HG02678 (cell line): ENCODE results near the gene ZBTB26.
A peak's percentile ranks its signal among the peaks of the same experiment; 100 is the strongest.

Experiments
- ATAC-seq: cut with Tn5 transposase; IDR thresholded peaks from one replicate; pipeline ENCODE4 v1.9.1; 2021; ENCODE audit warnings: mild to moderate bottlenecking, moderate library complexity; ENCODE audit not compliant: unreplicated experiment

The ZBTB26 gene

DNA sequence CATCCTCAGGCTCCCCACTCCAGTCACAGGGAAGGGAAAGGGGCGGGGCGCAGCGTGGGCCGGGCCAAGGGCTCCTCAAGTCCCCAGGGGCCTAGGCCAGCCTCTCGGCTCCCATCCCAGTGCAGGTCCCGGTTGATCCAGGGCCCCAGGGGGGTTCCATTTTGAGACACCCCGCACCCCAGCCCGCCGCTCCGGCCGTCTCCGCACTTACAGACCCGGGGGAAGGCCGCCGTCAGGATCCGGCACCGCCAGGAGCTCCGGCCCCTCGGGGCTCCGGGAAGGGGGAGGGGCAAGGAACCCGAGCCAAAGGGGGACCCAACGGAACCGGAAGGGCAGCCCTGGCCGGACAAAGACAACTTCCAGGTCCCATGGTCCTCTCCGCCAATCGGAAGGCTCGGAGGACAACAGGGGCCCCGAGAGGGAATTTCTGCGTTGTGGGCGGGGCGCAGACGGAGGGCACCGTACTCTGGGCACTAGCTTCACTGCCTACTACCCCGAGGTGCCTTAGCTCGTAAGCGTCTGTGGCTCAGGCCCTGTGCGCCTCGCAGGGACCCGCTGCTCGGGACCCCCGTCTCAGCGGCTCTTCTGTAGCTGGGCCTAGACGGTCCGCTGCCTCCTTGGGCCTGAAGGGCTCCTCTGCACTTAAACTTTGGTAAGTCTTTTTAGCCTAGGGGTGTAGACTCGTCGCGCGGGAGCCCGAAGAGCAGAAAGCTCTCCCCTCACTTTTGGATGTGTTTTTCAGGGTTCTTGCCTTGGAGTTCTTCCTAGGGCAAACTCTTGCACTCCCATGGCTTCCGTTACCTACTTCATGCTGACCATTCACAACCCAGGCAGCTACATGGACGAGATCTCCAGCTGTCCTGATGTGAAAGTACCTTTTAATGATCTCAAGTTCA is at the start of gene ZBTB26:
ZBTB26 (minus strand) TSS at position 287 of the 896 bp plus-strand sequence. CDS start 11,578 bp downstream, outside the sequence.
- ATAC-seq: peak; percentile 98

- no peak for ATAC-seq
Observed at GRCh38 chr9:122978601-122979000, 47.3 kb upstream of the ZBTB26 start.

GRCh38 chr9:122975196-122975595 is 43.9 kb upstream of the ZBTB26 start:
- no peak for ATAC-seq

DNA sequence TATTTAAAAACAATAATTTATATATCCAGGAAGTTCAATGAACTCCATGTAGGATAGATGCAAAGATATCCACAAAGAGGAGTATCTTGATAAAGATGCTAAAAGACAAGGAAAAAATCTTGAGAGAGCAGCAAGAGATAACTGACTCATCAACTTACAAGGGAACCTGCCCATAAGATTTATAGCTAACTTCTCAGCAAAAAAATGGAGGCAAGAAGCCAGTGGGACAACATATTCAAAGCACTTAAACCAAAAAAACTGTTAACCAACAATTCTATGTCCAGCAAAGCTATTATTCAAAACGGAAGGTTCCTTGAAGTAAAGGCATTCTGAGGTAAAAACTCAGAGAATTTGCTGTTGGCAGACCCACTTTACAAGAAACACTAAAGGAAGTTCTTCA is 29.8 kb upstream of the ZBTB26 start:
- no peak for ATAC-seq

DNA sequence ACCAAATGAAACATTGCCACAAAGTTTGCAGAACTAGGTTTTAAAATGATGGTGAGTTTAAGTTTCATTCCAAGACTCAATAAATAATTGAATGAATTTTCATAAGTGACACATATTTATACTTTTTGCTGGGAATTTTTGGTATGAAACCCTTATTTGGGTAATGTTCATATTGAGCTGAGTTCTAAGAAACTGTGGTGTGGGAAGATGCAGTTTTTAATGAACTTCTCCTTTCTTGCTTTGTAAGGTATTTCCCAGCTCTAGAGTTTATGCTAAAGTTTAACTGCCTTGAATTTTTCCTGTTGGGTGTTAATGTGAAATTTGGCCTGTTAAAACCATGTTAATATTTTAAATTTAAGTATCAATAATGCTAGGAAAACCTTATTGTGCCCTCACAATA is 24.6 kb upstream of the ZBTB26 start:
- no peak for ATAC-seq

- ATAC-seq: no peak
Observed at GRCh38 chr9:122954253-122954691, 23.0 kb upstream of the ZBTB26 start.

DNA sequence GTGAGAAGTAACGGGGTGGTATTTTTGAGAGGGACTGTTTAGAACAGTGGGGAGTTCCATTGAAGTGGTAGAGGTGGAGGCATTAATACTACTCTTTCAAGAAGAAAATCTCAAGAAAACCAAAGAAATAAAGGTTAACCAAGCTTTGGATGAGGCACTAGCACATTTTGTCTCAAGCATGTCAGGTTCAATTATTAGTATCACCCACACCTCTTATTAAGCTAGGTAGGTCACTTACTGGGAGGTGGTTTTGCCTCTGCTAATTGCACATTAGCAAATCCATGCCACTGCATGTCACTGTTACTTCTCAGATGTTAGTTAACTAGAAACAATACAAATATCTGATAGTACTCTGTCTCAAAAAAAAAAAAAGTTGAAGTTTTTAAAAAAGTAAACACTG is 19.7 kb upstream of the ZBTB26 start:
- ATAC-seq: no peak

GRCh38 chr9:122950263-122950662 is 19.0 kb upstream of the ZBTB26 start:
- no peak for ATAC-seq

DNA sequence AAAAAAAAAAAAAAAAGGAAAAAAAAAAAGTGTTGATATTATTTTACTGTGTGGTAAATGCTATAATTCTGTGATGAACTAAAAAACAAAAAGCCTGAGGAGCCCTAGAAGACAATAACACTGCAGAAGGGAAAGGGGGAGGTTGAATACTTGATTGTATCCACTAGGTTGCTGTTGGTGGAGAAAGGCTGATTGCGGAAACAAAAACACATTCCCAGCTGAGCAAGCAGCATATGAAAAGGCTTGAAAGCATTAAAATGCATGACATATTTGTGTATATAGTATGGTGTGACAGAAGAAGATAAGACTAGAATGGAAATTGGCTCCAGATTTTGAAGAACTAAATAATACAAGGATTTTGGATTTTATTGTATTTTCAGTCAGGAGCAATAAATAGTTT is 18.4 kb upstream of the ZBTB26 start:
- no peak for ATAC-seq

GRCh38 chr9:122948313-122948712 is 17.0 kb upstream of the ZBTB26 start:
- no peak for ATAC-seq

DNA sequence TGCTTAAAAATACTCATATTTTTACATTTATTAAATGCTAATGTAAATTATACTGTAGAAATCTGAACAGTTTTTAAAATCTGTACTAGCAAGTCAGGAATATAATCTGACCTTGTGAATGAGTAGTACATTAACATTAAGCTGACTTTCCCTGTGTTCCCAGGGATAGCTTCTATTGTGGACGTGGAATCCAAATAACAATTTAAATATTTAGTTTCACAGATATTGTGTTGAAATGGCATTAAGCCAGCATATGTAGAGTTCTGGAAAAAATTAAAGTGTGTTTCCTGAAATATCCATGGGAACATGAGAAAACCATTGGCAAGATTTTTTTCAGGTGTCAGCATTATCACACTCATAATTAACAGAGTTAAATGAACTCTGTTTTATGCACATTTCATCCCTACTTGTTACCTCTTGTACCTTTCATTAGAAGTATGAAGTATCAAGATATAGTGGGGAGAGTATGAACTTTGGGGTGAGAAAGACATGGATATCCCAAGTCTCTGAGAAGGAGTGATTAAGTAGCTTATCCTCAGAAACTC is 15.2 kb upstream of the ZBTB26 start:
- ATAC-seq: no peak

DNA sequence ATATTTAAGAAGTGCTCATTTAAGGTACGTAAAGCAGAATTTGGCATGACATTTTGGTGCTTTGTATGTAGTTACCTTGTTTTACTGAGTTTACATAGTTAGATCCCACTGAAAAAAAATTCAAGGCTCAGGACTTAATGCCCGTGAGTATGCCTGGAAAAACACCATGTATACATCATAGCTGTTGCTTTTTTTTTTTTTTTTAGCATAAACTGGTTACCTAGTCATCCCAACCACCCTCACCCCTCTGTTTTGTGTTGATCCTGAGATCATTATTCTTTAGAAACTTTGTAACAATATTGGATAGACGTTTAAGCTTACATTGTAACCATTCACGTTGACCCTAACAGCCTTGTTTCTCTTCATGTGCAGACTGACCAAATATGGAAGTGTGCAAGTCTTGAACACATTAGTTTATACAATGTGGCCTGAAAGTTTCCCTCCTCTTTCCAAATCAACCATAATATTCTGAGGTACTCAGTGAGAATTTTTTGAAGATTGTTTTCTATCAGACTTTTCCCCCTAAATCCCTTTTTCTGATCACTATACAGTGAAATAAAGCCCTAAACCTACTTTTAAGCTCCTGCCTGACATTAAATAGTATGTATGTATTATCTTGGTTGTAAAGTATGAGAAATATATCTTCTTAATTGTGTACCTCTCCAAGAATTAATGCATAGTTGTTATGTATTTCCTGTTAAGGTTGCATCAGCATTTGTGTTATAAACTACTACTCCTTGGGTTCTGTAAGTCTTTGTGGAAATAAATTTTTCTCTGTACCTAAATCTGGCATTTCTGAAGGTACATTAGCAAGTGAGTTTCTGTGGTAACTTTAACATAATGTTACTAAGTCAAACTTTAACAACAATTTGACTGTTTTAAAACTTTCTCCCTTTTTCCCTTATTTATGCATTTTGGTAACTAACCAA is 13.9 kb upstream of the ZBTB26 start:
- ATAC-seq: no peak

DNA sequence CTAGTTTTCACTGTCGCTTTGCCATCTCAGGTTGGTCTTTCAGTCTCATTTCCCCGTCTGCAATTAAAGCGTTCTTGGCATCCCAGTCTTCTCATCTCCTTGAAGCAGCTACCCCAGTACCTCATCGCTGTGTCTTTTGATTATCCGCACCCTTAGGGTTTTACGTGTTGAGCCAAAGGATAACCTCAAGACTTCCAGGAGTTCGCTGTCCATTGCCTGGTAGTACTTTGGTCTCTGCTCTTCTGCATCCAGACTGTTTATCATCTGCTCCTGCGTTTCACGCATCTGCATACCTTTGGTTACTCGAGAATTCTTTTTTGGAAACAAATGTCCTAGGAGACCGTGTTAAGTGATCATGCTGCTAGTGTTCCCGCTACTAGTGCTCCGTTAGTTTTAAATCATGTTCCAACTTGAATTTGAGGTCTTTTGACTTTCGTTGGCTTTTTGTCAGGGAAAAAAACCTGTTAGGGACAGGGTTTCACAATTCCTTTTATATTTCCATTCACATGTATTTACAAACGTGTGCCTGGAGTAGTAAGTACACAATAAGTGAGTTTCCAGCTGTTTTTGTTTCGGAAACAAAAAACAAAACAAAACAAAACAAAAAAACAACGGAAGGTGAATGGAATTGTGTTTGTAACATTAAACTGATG is 10.4 kb upstream of the ZBTB26 start:
- ATAC-seq: no peak

DNA sequence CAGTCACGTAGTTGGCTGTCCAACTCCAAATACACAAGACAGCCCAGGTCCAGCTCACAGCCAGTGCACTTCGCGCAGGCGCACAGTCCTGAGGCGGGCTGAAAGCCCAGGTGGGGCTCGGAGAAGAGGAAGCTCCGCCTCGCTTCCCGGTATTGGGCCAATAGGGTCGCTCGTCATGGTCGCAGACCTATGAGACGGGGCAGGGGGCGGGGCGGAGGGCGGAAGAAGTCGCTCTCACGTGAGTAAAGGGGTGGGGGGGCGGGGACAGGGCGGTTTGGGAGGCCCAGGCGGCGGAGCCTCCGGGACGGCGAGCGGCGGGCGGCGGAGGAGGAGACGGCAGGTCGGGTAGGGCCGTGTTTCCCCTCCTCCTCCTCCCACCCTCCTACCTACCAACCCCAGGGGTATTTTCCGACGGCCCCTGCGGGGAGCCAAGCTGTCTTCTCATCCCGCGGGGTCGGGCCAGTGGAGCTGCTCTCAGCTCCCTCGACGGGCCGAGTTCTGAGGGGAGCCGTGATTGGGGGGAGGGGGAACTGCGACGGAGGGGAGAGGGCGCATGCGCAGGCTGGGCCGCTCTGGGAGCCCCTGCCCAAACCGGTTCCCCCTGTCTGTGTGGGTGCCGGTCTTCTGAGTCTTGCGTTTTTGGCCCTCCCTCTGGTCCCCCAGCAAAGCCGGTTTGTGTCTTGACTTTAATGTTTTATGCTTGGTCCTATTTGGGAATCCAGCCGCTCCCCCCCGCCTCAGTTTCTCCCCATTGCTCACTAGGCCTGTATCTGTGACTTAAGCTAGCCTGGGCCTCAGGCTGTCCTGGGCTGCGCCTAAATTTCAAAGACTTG is 9.7 kb upstream of the ZBTB26 start, which contains the start of gene RABGAP1:
RABGAP1 (plus strand) TSS at position 272 of the 833 bp plus-strand sequence. CDS start 16,040 bp downstream, outside the sequence.
- ATAC-seq: peak; percentile 98

DNA sequence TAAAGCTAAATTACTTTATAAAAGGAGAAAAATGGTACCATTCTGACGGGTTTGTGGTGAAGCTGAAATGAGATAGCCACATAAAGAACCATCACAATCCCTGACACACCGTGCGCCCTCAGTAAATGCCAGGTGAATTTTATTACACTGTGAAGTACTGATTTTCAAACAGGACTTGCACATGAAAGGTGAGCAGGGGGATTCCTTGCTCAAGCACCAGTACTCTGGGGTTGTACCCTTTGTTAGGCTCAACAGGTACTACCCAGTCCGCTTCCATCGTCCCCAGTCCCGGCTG is 9.1 kb upstream of the ZBTB26 start:
- ATAC-seq: no peak

GRCh38 chr9:122939601-122940000 is 8.3 kb upstream of the ZBTB26 start:
- ATAC-seq: no peak

DNA sequence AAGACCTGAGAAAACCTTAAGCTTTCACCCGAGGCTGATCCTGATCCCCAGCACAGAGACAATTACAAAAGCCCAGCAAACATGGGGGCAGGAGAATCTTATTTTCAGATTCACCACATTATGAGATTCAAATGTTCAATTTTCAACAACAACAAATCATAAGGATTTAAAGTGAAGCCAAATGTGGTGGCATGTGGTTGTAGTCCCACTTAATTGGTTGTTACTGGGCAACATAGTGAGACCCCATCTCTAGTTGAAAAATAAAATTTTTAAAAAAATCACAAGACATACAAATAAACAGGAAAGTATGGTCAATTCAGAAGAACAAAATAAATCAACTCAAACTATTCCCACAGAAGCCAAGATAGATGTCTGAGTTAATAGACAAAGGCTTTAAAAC is 5.6 kb upstream of the ZBTB26 start:
- no peak for ATAC-seq

- ATAC-seq: no peak
Observed at GRCh38 chr9:122936464-122936863, 5.2 kb upstream of the ZBTB26 start.

DNA sequence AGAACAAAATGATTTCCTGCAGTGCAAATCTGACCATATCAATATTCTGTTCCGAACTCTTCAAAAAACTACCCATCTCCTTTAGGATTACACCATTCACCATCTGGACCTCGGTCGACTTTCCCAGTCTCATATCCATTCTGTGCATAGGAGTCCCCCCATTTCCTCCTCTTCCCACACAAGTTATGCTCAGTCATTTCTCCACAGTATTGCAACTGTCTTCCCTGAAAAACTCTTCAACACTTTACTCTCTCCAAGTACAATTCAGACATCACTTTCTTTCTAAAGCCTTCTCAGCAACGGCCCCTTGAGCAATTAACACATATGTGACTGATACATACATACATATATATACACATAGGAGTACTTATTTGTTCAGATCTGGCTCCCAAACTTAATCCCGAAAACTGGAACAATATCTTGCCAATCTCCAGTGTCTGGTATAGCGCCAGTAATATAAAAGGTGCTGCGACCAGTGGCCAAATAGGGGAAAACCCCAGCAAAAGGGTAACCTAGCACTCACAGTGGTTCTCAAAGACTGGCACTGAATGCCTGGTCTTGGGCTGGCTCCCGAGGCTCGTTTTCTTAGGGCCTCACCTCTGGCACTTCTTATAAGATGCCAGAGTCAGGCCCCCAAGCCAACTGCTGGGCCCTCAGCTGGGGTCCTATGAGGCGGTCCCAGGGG is 629 bp downstream of the ZBTB26 start:
- ATAC-seq: peak; percentile 17
